Upper lobe of left lung (tissue), 4 donors: ENCODE results near the gene CLTCL1.

ENCODE experiments used
- EP300 ChIP-seq, 4 donors: sonication (generic); formaldehyde crosslinking; IDR thresholded peaks; one replicate each; pipeline ENCODE4 v1.5.1; 2017; ENCODE audit warnings: antibody characterized with exemption in 4 of 4, control low read depth in 2 of 4
- POLR2A ChIP-seq, 4 donors: fragments of 450-650 bp; IDR thresholded peaks; one replicate each; pipeline ENCODE4 v1.5.1; 2016 to 2017; ENCODE audit warnings: antibody characterized with exemption in 4 of 4, mild to moderate bottlenecking in 2 of 4
- TF ChIP-seq, protein P1 (sequence below), 6 experiments: fragments of 450-650 bp in 4 of 6; fragments of 200-600 bp in 2 of 6; sonication (generic) in 2 of 6; IDR thresholded peaks; one replicate each; pipeline ENCODE4 v1.5.1; 2016 to 2019; ENCODE audit warnings: antibody characterized with exemption in 6 of 6

DNA sequence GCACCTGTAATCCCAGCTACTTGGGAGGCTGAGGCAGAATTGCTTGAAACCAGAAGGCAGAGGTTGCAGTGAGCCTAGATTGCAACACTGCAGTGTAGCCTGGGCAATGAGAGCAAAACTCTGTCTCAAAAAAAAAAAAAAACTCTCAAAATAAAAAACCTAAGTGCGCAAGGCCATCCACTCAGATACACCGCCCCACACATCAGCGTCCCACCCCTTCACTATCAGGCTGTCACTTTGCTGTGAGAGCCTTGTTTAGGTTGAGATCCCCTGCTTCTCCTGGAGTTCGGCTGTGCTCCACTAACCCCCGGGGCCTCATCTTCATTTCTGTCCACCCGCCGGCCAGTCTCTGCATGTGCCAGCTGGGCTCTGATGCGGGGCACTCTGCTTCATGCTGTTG is 125.1 kb downstream of the CLTCL1 start:
- TF ChIP-seq POLR2A (IDR thresholded peaks at IDR 0.05), result no peak
- TF ChIP-seq, protein P1, sequence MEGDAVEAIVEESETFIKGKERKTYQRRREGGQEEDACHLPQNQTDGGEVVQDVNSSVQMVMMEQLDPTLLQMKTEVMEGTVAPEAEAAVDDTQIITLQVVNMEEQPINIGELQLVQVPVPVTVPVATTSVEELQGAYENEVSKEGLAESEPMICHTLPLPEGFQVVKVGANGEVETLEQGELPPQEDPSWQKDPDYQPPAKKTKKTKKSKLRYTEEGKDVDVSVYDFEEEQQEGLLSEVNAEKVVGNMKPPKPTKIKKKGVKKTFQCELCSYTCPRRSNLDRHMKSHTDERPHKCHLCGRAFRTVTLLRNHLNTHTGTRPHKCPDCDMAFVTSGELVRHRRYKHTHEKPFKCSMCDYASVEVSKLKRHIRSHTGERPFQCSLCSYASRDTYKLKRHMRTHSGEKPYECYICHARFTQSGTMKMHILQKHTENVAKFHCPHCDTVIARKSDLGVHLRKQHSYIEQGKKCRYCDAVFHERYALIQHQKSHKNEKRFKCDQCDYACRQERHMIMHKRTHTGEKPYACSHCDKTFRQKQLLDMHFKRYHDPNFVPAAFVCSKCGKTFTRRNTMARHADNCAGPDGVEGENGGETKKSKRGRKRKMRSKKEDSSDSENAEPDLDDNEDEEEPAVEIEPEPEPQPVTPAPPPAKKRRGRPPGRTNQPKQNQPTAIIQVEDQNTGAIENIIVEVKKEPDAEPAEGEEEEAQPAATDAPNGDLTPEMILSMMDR (IDR thresholded peaks at IDR 0.05), result no peak
- TF ChIP-seq EP300 (IDR thresholded peaks at IDR 0.05), result no peak
